GM19035 (cell line): ENCODE measurements around the gene ANKRD23.
"Not testable (repeated sequence)": the region's sequence is repeated elsewhere in the genome, so short reads cannot be mapped to it uniquely, and the experiment has no call there.

ENCODE experiments used
- ATAC-seq: cut with Tn5 transposase; IDR thresholded peaks from one replicate; pipeline ENCODE4 v1.9.1; 2021; ENCODE audit not compliant: unreplicated experiment

ANKRD23 gene

DNA sequence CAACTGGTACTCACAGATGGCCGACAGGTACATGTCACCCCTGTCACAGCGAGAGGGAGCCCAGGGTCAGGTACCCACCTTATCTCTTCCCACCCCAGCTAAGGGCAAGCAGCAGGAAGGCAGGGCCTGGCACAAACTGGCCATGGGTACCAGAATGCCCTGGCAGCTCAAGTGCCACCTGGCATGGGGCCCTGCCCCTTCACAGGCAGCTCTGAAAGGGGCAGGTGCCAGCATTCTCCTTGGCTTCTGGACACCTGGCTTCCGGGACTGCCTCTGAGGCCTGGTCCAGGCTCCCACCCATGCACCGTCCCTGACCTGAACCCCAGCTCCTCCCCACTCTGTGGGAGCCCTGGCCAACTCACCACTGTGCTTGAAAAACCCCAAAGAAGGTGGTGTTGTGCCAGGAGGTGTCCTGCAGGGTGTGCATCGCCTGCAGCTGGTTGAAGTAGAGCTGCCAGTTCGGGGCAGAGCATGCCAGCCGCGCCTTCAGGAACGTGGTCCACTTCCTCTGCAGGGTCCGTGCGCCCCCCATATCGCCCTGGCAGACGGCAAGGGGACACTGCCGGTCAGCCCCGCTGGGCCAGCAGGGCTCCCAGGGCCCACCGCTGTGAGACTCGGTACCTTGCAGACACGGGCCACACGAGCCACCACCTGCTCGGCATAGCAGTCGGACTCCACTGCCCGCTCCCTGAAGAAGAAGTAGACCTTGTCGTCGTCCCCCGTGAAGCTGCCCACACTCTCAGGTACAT is 20.7 kb upstream of the ANKRD23 start:
- no peak for ATAC-seq

DNA sequence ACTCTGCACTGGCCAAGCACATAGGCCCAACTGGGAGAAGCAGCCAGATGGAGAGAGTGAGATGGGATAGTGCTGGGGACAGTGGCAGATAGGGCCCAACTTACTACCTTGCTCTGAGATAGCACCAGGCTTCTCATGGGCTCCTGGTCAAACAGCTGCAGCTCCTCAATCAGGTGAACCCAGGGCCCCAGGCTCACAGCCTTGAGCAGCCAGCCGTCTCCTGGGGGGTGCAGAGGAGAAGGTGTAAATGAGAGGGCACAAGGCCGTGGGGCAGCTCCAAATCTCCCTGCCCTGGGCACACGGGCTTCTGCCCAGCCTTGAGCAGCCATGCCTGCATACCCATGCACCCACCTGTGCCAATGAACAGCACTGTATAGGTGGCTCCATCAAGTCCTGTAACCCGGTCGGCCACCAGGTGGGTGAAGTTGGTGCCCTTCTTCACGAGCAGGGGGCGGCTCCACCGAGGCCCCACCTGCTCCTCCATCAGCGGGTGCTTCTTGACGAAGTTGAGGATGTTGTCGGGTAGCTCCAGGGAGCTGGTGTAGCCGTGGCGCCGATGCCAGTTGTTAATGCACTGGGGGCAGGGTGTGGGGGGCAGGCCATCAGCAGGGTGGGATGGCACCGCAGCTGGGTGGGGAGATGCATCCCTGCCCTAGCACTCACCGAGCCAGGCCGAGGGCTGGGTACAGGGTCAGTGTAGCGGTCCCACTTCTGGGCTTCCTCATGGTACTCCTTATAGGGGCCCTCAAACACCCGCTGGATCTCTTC is 19.9 kb upstream of the ANKRD23 start:
- ATAC-seq = no peak

DNA sequence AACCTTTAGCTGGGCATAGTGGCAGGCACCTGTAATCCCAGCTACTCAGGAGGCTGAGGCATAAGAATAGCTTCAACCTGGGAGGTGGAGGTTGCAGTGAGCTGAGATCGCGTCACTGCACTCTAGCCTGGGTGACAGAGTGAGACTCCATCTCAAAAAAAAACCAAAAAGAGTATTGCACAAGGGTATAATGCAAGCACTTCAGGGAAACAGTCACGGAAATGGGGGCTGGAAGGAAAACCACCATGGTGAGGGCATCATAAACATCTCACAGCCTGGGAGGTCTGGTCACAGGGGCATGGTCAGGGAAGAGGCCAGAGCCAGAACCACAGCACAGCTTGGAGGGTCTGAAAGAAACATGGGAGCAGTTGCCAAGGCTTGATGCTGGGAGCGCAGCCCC is 19.2 kb upstream of the ANKRD23 start:
- not testable (repeated sequence) for ATAC-seq

DNA sequence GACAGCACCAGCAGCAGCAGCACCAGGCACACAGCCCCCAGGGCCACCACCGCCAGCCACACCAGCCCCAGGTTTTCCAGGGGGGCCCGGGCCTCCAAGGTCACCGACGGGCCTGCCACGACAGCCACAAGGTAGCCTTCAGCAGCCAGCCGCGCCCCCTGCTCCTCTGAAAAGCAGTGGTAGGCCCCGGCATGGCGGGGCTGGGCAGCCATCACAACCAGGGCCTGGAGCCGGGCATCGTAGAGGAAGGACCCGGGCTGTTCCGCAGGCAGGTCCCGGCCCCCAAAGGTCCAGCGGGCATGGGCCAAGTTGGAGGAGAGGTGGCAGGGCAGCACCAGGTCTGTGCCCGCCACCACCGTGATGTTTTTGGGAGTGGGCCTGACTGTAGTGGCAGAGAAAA is 17.3 kb upstream of the ANKRD23 start:
- no peak for ATAC-seq

DNA sequence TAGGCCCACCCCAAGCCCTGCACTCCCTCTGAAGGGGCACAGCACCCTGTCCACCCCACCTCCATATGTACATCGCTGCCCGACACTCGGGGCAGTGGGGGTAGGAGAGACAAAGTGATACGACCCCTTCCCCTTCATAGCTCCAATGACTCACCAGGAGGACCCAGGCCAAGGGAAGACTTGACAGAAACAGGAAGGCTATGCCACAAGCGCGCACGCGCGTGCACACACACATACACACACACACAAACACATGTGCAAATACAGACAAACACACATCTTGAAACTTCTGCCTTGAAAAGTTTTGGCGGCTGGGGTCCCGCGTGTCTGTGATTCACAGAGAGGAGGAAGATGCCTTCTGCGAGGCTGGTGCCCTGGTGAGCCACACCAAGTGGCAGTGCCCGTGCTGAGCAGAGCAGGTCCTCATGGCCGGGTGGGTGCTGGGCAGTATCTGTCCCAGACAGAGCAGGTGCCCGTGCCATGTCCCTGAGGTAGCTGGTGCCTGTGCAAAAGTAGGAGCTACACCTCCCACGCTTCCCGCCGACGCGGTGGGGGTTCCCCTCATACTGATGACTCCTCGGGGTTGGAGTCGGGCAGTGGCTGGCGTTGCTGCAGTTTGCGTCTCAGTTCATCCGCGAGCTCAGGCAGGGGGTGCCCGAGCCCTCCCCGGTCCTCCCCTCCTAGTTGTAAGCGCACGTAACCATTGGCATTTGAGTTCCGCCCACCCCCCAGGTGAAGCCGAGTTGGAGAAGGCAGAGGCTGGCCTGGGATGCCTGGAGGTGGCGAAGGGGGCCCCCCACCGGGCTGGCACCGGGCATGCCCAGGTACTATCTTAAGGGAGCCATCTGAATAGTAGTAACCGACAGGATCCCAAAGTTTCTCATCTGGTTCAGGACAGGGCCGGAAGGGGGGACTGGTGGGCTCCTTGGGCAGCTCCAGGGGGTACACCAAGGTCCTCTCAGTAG is 16.5 kb upstream of the ANKRD23 start:
- ATAC-seq = no peak

DNA sequence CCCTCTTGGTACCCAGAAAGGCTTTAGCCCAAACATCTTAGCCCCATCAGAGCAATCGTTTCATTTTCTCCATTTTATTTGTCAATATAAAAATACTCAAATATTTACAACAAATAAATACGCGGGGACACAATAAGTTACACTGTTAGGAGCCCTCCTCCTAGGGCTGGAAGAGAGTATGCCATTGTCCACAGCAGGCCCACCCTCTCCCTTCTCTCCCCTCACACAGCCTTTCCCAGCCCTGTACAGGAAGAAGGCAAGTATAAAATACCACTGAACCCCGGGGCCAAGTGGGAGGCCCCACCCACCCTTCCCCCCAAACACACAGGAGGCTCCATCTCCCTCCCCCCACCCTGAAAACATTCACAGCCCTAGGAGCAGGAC is 15.9 kb upstream of the ANKRD23 start:
- no peak for ATAC-seq

DNA sequence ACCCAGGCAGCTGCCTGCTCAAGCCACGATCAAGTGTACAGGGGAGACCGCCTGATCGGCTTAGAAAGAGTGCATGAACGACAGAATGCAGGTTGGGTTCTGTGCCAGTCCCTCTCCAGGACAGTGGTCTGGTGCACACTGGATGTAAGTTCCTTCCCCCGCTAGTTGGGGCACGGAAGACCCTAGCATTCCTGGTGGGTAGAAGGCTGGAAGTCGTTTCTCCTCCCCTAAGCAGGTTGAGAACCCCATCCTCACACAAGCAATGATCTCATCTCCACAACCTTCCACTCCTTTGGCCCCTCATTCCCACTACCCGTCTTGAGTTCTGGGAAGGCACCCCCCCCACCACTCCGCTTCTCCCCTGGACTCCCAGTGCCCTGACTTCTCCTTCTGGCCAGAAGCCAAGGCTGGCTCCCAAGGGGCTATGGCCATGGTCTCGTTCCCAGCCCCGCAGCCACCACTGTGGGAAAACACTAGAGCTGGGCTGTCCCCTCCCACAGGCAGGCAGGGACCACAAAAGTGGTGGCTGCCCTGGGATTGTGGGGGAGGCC is 15.4 kb upstream of the ANKRD23 start:
- ATAC-seq = no peak

DNA sequence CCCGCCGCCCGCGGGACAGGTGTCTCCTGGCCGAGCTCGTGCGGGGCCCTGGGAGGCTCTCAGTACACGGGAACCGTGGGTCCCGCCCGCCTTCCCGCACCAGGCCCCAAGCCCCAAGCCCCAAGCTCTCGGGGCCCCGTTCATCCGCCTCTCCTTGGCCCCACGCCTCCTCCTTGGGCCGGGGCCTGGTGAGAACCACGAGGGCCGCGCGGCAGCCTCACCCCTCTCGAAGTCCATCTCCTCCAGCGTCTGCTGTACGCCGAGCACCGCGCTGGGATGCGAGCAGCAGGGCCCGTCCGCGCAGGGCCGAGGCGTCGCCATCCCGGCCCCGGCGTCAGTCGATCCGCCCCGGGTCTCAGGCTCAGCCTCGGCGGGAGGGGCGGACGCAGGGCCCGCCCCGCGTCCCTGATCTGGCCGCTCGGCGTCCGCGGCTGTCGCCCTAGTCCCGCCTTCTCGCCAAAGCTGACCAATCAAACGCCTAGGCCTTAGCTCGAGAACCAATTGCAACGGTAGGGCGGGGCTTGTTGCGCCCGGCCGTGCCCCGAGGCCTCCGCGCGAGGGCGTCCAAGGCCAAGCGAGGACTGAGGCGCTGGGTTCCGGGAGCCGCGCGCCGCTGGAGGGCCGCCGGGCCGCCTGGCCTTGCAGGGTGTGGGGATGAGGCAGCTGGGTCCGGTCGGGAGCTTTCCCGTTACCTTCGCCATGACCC is 14.0 kb upstream of the ANKRD23 start, which contains the start of gene ANKRD39:
TSS of gene ANKRD39 (minus strand) at position 350 of the 706 bp plus-strand sequence. CDS start at position 321, 29 bp downstream.
- peak; percentile 94 for ATAC-seq

DNA sequence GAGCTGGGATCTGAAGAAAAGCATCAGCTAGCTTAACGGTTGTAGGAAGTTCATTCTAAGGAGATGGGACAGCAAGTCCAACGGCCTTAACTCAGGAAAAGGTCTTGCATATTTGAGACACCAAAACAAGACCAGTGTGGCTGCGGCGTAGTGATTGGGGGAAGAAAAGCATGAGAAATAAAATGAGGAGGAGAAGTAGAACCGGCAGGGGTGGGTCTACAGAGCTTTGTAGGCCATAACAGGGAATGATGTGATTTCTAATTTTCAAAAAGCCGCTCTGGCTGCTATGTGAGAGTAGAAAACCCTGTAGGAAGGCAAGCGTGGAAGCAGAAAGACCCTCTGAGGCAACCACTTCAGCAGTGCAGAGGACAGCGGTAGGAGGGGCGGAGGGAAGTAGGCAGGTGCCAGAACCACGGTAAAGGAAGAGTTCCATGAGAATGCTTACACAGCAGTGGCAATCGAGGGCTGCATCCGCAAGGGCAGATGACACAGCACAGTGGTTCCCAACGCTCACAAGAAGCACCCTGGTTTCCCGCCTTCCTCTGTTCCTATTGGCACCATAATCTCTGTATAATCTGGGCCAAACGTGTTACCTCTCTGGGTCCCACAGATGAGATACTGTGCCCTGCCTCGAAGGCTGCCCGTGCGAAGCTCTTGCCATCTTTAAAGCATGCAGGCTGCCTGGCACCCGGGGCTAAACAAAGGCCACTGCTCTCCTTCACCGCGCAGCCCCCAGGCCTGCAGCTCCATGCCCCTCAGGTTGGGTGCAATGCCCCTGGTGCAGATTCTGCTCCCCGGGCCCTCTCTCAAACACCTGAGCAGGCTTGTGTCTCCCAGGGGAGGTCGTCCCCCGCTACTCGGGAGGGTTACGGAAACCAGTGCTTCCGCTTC is 13.2 kb upstream of the ANKRD23 start:
- peak; percentile 26 for ATAC-seq

DNA sequence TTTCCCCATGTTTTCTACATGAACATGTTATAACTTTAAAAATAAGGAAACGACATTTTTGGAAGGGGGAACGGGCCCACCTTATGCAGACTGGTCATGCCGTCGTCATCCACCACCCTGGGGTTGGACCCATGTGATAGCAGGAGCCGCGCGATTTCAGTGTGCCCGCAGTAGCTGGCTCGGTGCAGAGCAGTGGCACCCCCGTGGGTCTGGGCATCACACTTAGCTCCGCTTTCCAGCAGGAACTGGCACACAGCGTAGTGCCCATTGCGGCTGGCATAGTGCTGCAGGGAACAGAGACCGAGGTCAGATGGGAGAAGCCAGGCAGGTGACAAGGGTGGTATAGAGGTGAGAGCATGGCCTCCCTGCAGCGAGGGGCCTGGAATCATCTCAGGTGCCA is 9.5 kb upstream of the ANKRD23 start:
- no peak for ATAC-seq

DNA sequence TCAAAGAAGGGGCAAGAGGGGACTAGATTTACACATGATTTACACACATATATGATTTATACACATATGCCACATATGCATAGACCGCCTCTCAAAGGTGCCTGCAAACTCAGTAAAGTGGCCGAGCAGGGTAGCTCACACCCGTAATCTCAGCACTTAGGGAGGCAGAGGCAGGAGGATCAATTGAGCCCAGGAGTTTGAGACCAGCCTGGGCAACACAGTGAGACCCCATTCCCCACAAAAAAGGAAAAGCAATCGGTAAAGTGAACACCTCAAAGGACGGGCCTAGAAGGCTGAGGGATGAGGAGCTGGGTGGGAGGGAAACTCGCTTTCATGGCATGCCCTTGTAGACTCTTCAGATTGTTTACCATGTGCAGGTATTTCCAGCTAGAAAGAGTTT is 8.8 kb upstream of the ANKRD23 start:
- no peak for ATAC-seq

DNA sequence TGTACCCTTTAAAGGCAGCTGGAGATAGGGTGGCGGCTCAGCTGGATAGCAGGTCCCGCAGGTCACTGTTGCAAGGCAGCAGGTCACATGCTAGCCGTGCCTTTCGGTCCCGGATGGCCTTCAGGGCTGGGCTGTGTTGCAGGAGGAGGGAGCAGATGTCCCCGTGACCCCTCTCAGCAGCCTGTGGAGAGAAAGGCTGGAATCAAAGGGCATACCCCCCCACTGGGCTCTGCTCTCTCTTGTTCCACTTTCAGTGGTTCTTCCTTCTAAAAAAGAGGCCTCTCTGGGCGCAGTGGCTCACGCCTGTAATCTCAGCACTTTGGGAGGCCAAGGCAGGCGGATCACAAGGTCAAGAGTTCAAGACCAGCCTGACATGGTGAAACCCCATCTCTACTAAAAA is 4.4 kb upstream of the ANKRD23 start:
- ATAC-seq = no peak

DNA sequence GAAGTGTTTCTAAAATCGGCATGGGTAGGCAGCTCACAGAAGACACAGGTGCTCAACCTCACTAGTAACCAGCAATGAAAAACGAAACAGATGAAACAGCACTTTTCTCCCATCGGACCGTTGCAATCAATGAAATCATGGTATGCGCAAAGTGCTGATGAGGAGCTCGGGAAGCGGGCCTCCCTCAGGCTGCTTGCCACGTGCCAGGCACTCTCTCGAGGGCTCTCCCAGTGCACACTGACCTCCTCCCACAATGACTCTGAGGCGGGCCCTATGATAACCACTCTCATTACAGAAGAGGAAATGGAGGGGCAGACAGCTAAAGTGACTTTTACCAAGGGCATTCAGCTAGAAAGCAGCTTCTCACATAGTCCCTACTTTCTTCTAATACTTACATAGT is 3.8 kb upstream of the ANKRD23 start:
- no peak for ATAC-seq

DNA sequence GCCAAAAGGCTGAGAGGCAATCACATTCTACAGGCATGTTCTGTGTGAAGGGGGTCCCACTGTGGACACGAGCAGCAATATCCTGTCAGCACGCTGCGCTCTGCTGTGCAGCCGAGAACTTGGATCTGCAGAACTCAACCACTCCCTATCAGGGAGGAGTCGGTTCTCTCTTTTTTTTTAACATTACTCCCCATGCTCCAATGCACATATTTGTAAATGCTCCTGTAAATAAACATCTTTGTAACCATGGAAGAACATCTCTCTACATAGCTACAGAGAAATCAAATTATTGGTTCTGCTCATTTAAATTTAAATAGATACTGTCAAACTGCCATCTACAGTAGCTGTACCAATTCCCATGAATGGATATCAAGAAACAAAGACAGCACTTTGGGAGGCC is 3.0 kb upstream of the ANKRD23 start:
- ATAC-seq = no peak

DNA sequence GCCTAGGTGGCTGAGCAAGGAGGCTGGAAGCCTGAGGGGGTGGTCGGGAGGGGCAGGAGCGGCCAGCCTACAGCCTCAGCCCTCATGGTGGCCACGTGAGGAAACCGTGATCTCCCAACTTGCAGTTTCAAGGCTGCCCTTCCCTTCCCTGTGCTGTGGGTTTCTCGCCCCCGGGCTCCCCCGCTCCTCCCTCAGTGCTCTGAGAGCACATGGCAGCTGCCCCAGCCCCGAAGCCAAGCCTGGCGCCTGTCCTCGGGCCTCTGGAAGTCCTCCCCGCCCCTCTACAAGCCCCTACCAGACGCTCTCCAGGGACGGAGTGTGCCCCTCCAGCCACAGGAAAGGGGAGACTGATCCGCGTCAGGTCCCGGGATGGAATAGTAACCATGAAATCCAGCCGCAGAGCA is 586 bp upstream of the ANKRD23 start:
- no peak for ATAC-seq

DNA sequence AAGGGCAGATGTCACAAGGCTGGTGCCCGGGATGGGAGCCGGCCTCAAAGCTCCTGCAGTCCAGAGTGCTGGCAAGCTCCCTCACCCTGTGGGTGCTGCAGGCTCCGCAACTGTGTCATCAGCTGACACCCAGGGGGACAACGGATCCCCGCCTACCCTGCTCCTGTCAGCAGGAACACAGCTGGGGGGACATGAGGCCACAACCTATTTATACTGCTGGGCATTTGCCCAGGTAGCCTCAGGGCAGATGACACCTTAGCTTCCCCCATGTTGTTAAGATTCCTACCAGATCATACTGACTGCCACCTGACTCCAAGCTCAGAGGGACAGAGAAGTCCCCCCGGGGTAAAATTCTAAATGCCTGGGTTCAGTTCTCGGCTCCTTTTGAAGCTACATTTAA is 1.2 kb downstream of the ANKRD23 start:
- no peak for ATAC-seq

DNA sequence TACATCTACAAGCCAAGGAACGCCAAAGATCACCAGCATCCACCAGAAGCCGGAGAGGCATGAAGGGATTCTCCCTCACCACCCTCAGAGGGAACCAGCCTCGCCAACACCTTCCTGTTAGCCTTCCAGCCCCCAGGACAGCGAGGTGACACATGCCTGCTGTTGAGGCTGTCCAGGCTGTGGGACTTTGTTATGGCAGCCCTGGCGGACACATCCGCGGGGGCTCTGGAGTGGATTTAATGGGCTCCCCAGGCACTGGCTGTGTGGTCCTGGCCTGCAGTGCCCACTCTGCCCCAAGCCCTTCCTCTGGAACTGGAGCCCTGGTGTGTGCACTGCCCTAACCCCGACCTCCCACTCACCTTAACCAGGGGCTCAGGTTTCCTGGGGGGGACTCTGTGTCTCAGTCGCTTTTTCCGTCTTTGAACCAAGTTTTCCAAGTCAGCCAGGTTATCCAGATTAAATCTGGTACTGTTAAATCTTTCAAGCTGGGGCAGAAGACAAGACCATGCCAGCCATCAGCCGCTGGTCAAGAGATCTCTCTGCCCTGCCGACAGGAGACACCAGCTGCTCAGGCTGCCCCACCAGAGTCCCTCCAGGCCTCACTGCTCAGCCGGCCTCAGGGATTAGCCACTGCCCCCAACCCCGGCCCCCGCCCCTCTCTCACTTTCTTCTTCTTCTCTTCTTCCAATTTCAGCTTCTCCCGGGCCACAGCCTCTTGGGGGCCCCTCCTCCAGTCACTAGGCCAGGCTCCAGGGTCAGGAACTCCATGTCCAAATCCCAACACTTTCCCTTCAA is 1.9 kb downstream of the ANKRD23 start:
- ATAC-seq = no peak
